Measurements from ENCODE around the gene KIF6.

Gene KIF6

GRCh38 chr6:39653612-39654011, 71.6 kb downstream of the KIF6 start:
- Histone ChIP-seq H3K4me3 (replicated peaks; ENCODE audit: insufficient read depth, low read length) (no peak overlapping the region), H3K27me3 (ENCODE audit: insufficient read depth, poor library complexity, severe bottlenecking) (peaks cover 9% of the 10 kb centered on the region), H3K27ac (replicated peaks) (no peak overlapping the region)
- TF ChIP-seq CTCF (IDR thresholded peaks at IDR 0.05; ENCODE audit: insufficient read depth, low read length) (no peak), GABPA (IDR thresholded peaks at IDR 0.05; ENCODE audit: low read depth) (no peak), POLR2AphosphoS5 (IDR thresholded peaks at IDR 0.05; ENCODE audit: low read depth) (no peak), SPI1 (IDR thresholded peaks at IDR 0.05; ENCODE audit: borderline replicate concordance, low read depth) (no peak)
- TF ChIP-seq, protein P1, sequence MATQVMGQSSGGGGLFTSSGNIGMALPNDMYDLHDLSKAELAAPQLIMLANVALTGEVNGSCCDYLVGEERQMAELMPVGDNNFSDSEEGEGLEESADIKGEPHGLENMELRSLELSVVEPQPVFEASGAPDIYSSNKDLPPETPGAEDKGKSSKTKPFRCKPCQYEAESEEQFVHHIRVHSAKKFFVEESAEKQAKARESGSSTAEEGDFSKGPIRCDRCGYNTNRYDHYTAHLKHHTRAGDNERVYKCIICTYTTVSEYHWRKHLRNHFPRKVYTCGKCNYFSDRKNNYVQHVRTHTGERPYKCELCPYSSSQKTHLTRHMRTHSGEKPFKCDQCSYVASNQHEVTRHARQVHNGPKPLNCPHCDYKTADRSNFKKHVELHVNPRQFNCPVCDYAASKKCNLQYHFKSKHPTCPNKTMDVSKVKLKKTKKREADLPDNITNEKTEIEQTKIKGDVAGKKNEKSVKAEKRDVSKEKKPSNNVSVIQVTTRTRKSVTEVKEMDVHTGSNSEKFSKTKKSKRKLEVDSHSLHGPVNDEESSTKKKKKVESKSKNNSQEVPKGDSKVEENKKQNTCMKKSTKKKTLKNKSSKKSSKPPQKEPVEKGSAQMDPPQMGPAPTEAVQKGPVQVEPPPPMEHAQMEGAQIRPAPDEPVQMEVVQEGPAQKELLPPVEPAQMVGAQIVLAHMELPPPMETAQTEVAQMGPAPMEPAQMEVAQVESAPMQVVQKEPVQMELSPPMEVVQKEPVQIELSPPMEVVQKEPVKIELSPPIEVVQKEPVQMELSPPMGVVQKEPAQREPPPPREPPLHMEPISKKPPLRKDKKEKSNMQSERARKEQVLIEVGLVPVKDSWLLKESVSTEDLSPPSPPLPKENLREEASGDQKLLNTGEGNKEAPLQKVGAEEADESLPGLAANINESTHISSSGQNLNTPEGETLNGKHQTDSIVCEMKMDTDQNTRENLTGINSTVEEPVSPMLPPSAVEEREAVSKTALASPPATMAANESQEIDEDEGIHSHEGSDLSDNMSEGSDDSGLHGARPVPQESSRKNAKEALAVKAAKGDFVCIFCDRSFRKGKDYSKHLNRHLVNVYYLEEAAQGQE (IDR thresholded peaks at IDR 0.05; ENCODE audit: insufficient replicate concordance, low read depth): no peak
- DNase-seq (ENCODE audit: low read depth in 1 of 2, low spot score in 1 of 2): no peak

- DNase-seq (ENCODE audit: low read depth in 1 of 2, low spot score in 1 of 2): no peak
- TF ChIP-seq SPI1 (IDR thresholded peaks at IDR 0.05; ENCODE audit: borderline replicate concordance, low read depth): no peak
- Histone ChIP-seq H3K4me3 (replicated peaks; ENCODE audit: insufficient read depth, low read length) (no peak overlapping the region), H3K27me3 (ENCODE audit: insufficient read depth, poor library complexity, severe bottlenecking) (peaks cover 9% of the 10 kb centered on the region), H3K27ac (replicated peaks) (no peak overlapping the region)
These were observed 75.2 kb downstream of the KIF6 start for GRCh38 chr6:39649996-39650395.

DNA sequence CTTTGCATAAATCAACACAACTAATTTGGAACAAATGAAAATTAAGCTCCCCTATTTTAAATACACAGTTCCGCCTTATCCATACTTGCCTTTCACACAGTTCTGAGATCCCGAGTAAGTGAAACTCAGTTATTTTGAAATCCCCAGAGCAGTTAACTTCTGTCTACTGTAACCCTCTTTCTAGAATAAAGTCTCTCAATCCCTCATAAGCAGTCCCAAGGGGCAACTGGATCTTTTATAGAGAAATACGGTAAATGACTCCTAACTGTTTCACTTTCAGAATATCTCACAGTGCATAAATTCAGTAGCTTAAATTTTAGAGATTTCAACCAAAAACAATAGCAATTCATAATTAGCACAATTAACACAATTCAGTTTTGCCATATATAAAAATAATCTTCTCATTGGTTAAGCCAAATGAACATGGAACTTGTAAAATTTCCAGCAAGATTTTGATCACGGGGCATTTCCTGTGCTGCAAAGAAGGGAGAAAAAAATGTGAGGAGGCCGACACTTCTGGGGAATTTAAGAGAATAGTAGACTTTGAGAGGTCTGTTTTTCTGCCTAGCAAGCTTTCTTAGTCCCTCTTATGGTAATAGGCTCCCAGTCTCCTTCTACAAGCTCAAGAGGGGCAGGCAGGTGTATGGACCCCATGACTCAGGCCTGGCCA, 78.3 kb downstream of the KIF6 start:
- H3K27ac ChIP-seq (replicated peaks): no peak overlapping the region
- DNase-seq (ENCODE audit: low read depth in 1 of 2, low spot score in 1 of 2): no peak
- H3K4me3 ChIP-seq (replicated peaks; ENCODE audit: insufficient read depth, low read length): no peak overlapping the region
- no peaks in the 10 kb centered on the region for H3K27me3 ChIP-seq (ENCODE audit: insufficient read depth, poor library complexity, severe bottlenecking)
- TF ChIP-seq SPI1 (IDR thresholded peaks at IDR 0.05; ENCODE audit: borderline replicate concordance, low read depth) (no peak), CTCF (IDR thresholded peaks at IDR 0.05; ENCODE audit: insufficient read depth, low read length) (no peak), POLR2AphosphoS5 (IDR thresholded peaks at IDR 0.05; ENCODE audit: low read depth) (no peak), GABPA (IDR thresholded peaks at IDR 0.05; ENCODE audit: low read depth) (no peak)
- TF ChIP-seq, protein P1 (IDR thresholded peaks at IDR 0.05; ENCODE audit: insufficient replicate concordance, low read depth): no peak

GRCh38 chr6:39642270-39642669, 82.9 kb downstream of the KIF6 start:
- no peak for DNase-seq (ENCODE audit: low read depth in 1 of 2, low spot score in 1 of 2)
- Histone ChIP-seq H3K4me3 (replicated peaks; ENCODE audit: insufficient read depth, low read length) (no peak overlapping the region), H3K27me3 (ENCODE audit: insufficient read depth, poor library complexity, severe bottlenecking) (no peaks in the 10 kb centered on the region), H3K27ac (replicated peaks) (no peak overlapping the region)
- TF ChIP-seq GABPA (IDR thresholded peaks at IDR 0.05; ENCODE audit: low read depth): no peak
- no peak for TF ChIP-seq POLR2AphosphoS5 (IDR thresholded peaks at IDR 0.05; ENCODE audit: low read depth)
- TF ChIP-seq CTCF (IDR thresholded peaks at IDR 0.05; ENCODE audit: insufficient read depth, low read length): no peak
- TF ChIP-seq, protein P1 (IDR thresholded peaks at IDR 0.05; ENCODE audit: insufficient replicate concordance, low read depth): no peak
- TF ChIP-seq SPI1 (IDR thresholded peaks at IDR 0.05; ENCODE audit: borderline replicate concordance, low read depth): no peak
